Lung (tissue), 12 donors: ENCODE results near the gene KIF1A. TPM values are rescaled to one million over a fixed set of nuclear protein-coding genes. Genes with fewer than 3 reads are reported as not detected.

Experiments used
- ATAC-seq: fragments of 200-7000 bp; cut with Tn5 transposase; one replicate; pipeline ENCODE4 v1.9.1; 2020; ENCODE audit warnings: moderate number of reproducible peaks; ENCODE audit not compliant: insufficient read depth, low FRiP score
- DNase-seq, 3 donors: peaks; one replicate each; pipeline ENCODE4 v3.0.0-alpha.2; 2013 to 2017
- H3K27ac ChIP-seq, 2 donors: one replicate each; pipeline ENCODE4 v1.5.1; 2013; ENCODE audit warnings: mild to moderate bottlenecking in 2 of 2, moderate library complexity in 2 of 2, control low read depth in 1 of 2, inconsistent platforms in 1 of 2, low read depth in 1 of 2, low read length in 1 of 2
- H3K27me3 ChIP-seq, 3 donors: one replicate each; pipeline ENCODE4 v1.5.1; 2013; ENCODE audit warnings: low read length in 2 of 3; ENCODE audit not compliant: control insufficient read depth in 3 of 3, insufficient read depth in 3 of 3
- H3K36me3 ChIP-seq, 4 donors: one replicate each; pipeline ENCODE4 v1.5.1; 2013; ENCODE audit warnings: low read length in 4 of 4, mild to moderate bottlenecking in 1 of 4, moderate library complexity in 1 of 4; ENCODE audit not compliant: control insufficient read depth in 4 of 4, insufficient read depth in 4 of 4
- H3K4me1 ChIP-seq, 5 donors: one replicate each; pipeline ENCODE4 v1.5.1; 2013; ENCODE audit warnings: low read length in 5 of 5, mild to moderate bottlenecking in 2 of 5, moderate library complexity in 1 of 5; ENCODE audit not compliant: control insufficient read depth in 5 of 5, insufficient read depth in 5 of 5
- H3K4me3 ChIP-seq: one replicate; pipeline ENCODE4 v1.5.1; 2013; ENCODE audit warnings: mild to moderate bottlenecking, control low read depth, moderate library complexity
- H3K9ac ChIP-seq, 2 donors: one replicate each; pipeline ENCODE4 v1.5.1; 2013; ENCODE audit warnings: low read length in 2 of 2, control low read depth in 1 of 2; ENCODE audit not compliant: insufficient read depth in 1 of 2
- H3K9me3 ChIP-seq, 4 donors: one replicate each; pipeline ENCODE4 v1.5.1; 2013; ENCODE audit warnings: low read length in 3 of 4, mild to moderate bottlenecking in 1 of 4, moderate library complexity in 1 of 4; ENCODE audit not compliant: control insufficient read depth in 4 of 4, insufficient read depth in 3 of 4
- CTCF ChIP-seq: IDR thresholded peaks from 2 replicates; pipeline ENCODE4 v1.5.1; 2012; ENCODE audit warnings: mild to moderate bottlenecking; ENCODE audit errors: control extremely low read depth, extremely low read depth
- WGBS, 2 donors: extraction: QIAGEN DNeasy Blood & Tissue Kit; methylation state at CpG; one replicate each; pipeline ENCODE4 v1.1.7; 2013; 5-methylcytosine and 5-hydroxymethylcytosine counted together
- polyA plus RNA-seq, 2 donors: library from polyadenylated mRNA; stranded (reverse); fragments of 200-250 nt; gene quantifications; one replicate each; pipeline ENCODE4 v1.2.1, GENCODE V29; 2013
- total RNA-seq, 2 donors: library from RNA; depleted of rRNA in 1 of 2; stranded (reverse); fragments of >200 nt in 1 of 2; gene quantifications; one replicate each; pipeline ENCODE4 v1.2.1, GENCODE V29; 2014 to 2021
- donor health status: control.
- donor health status: control.
- donor health status: Bipolar disorder and iron deficiency.
- donor health status: healthy.
- donor health status: DM: yes; HTN: yes; CAD: no.

KIF1A gene
- total and polyA plus RNA-seq, 4 donors, result 0.14 to 2.3 (median 0.46) TPM

- Histone ChIP-seq H3K4me1 (peaks cover 0 to 25% (median 7%) of the 10 kb centered on the region in 5 donors), H3K4me3 (no peak overlapping the region), H3K27ac (no peak overlapping the region), H3K9me3 (no peaks in the 10 kb centered on the region), H3K27me3 (no peaks in the 10 kb centered on the region), H3K9ac (peak overlapping the region in 1 of 2 donors; percentile 9), H3K36me3 (no peaks in the 10 kb centered on the region)
- TF ChIP-seq CTCF, result no peak
- no peak for ATAC-seq
- WGBS, 2 donors, result 81 to 85% methylated on average over 19 of the region's 19 CpGs
- peak in 1 of 3 donors; percentile 26 for DNase-seq
These were observed 27.2 kb downstream of the KIF1A start for GRCh38 chr2:240792629-240793312.

- no peak for TF ChIP-seq CTCF
- peak; percentile 81 to 90 (median 89) for DNase-seq
These were observed 28.0 kb downstream of the KIF1A start for GRCh38 chr2:240791821-240792628.

GRCh38 chr2:240791221-240791800 lies 28.7 kb downstream of the KIF1A start:
- WGBS, 2 donors, result 86 to 87% methylated on average over 16 to 19 of the region's 19 CpGs

More at GRCh38 chr2:240791821-240792628, 28.0 kb downstream of the KIF1A start:
- H3K4me1 ChIP-seq, result peaks cover 0 to 25% (median 7%) of the 10 kb centered on the region in 5 donors
- 58 to 72% methylated on average over 15 of the region's 15 CpGs for WGBS, 2 donors
- H3K36me3 ChIP-seq, result no peaks in the 10 kb centered on the region
- no peak overlapping the region for H3K4me3 ChIP-seq
- H3K27me3 ChIP-seq, result no peaks in the 10 kb centered on the region
- H3K9ac ChIP-seq, result no peak overlapping the region
- ATAC-seq, result no peak
- no peak overlapping the region for H3K27ac ChIP-seq
- no peaks in the 10 kb centered on the region for H3K9me3 ChIP-seq

More at GRCh38 chr2:240791221-240791800, 28.7 kb downstream of the KIF1A start:
- no peak for TF ChIP-seq CTCF
- Histone ChIP-seq H3K4me3 (no peak overlapping the region), H3K9ac (no peak overlapping the region), H3K27me3 (no peaks in the 10 kb centered on the region), H3K36me3 (no peaks in the 10 kb centered on the region), H3K27ac (no peak overlapping the region), H3K9me3 (no peaks in the 10 kb centered on the region), H3K4me1 (peaks cover 0 to 25% (median 7%) of the 10 kb centered on the region in 5 donors)
- ATAC-seq (no peak), DNase-seq (no peak)
